ENCODE measurements around the gene NBL1.

NBL1 gene

DNA sequence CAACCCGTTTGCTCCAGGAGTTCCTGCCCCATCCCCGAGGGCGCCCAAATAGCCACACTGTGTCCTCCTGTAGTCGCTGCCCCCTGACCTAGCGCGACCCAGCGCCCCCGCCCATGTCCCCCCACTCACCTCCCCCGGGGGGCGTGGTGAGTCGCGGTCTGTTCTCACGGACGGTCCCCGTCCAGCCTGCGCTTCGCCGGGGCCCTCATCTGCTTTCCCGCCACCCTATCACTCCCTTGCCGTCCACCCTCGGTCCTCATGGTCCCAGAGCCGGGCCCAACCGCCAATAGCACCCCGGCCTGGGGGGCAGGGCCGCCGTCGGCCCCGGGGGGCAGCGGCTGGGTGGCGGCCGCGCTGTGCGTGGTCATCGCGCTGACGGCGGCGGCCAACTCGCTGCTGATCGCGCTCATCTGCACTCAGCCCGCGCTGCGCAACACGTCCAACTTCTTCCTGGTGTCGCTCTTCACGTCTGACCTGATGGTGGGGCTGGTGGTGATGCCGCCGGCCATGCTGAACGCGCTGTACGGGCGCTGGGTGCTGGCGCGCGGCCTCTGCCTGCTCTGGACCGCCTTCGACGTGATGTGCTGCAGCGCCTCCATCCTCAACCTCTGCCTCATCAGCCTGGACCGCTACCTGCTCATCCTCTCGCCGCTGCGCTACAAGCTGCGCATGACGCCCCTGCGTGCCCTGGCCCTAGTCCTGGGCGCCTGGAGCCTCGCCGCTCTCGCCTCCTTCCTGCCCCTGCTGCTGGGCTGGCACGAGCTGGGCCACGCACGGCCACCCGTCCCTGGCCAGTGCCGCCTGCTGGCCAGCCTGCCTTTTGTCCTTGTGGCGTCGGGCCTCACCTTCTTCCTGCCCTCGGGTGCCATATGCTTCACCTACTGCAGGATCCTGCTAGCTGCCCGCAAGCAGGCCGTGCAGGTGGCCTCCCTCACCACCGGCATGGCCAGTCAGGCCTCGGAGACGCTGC, 21.7 kb downstream of the NBL1 start:
- H3K27ac ChIP-seq = no peak overlapping the region; the same call in 1 of the 2 replicates
- TF ChIP-seq, protein P1, sequence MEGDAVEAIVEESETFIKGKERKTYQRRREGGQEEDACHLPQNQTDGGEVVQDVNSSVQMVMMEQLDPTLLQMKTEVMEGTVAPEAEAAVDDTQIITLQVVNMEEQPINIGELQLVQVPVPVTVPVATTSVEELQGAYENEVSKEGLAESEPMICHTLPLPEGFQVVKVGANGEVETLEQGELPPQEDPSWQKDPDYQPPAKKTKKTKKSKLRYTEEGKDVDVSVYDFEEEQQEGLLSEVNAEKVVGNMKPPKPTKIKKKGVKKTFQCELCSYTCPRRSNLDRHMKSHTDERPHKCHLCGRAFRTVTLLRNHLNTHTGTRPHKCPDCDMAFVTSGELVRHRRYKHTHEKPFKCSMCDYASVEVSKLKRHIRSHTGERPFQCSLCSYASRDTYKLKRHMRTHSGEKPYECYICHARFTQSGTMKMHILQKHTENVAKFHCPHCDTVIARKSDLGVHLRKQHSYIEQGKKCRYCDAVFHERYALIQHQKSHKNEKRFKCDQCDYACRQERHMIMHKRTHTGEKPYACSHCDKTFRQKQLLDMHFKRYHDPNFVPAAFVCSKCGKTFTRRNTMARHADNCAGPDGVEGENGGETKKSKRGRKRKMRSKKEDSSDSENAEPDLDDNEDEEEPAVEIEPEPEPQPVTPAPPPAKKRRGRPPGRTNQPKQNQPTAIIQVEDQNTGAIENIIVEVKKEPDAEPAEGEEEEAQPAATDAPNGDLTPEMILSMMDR (conservative IDR thresholded peaks at IDR 0.05) = no peak

DNA sequence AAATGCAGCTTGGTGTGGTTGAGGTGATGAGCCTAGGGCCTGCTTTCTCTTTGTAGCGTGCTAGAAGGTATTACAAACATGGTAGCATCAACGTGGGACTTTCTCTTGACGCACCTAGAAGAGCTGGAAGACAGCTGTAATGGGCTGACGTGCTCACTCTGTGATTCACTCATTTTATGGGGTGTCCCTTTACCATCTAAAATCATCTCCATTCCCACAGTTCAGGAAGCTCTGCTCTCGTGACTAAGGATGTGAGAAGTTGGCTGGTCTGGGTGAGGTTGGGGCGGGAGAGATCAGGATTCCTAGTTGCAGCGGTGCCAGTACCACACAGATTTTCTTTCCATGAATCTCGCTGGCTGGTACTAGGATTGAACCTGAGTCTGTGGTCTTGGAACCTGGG, 24.8 kb downstream of the NBL1 start:
- no peak overlapping the region for H3K27ac ChIP-seq
- TF ChIP-seq, protein P1 (conservative IDR thresholded peaks at IDR 0.05) = no peak

DNA sequence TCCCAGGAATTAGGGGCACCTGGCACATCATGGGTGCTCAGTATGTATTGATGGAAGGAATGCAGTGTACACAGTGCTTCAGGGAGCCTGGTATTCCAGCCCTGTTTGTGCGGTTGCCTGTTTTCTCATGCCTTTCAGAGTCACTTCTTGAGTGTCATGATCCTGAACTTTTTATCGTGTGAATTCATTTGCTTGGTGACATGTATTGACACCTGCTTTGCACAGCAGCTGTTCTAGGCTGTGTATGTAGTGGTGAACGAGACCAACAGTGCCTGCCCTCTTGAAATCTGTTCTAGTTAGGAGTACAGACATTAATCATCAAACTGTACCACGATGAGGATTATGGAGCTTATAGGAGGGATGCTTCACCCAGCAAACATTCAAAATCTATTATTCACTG, 26.7 kb downstream of the NBL1 start:
- TF ChIP-seq, protein P1 (conservative IDR thresholded peaks at IDR 0.05) = no peak
- H3K27ac ChIP-seq = no peak overlapping the region

DNA sequence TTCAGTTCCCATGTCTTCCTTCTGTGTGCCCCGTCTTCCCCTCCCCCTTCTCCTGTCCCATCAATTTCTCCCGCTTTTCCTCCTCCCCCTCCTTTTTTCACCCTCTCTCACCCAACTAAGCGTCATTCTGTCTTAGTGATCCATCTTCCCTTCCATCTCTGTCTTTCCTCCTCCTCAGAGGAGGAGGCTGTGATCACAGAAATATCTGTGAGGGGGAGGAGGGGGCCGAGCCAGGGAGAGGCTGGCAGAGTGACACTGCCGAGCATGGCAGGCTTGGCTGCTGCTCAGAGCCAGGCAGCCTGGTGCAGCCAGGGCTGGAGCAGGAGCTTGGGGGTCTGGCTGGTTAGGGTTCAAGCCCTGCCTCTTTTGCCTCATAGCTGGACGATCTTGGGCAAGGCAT, 28.1 kb downstream of the NBL1 start:
- TF ChIP-seq, protein P1 (conservative IDR thresholded peaks at IDR 0.05) = no peak

DNA sequence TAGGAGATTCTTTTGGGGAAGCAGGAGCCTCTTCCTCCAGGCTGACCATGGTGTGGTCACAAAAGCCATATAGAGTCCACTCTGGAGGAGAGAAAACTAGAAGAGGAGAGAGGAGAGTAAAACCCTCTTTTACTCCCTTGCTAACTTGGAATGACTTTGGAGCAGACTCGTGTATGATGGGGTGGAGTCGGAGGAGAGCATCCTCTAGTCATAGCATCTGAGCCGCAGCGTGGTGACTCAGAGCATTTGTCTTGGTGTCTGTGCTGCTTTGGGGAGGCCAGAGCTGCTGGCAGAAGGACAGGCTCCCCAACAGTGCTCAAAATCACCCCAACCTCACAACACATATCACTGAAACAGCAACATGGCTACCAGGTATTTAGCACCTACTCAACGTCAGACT, 31.7 kb downstream of the NBL1 start:
- no peak overlapping the region for H3K27ac ChIP-seq
- TF ChIP-seq, protein P1 (conservative IDR thresholded peaks at IDR 0.05) = no peak

More for the DNA sequence above, 28.1 kb downstream of the NBL1 start:
- H3K27ac ChIP-seq = no peak overlapping the region

DNA sequence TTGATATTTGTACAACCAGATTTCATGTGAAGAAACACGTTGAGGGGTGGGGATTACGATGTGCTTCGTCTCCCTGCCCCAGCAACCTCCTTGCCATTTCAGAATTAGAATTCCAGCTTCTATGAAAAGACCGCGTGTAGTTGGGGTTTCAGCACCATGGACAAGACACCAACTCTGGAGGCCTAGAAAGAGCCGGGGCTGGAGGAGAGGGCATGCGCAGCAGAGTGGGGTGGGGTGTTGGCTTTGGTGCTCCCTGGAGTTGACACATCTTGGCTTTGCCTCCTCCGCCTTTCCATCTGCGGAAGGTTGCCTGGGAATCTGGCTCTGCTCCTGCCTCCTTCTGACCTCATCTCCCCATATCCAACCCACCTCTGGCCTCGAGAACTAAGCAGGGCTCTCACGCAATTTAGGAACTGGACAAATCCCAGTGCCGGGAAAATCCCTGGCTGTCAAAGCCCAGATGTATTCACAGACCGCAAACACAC, 32.4 kb downstream of the NBL1 start:
- TF ChIP-seq, protein P1 (conservative IDR thresholded peaks at IDR 0.05) = no peak
- peak overlapping the region; percentile 63 for H3K27ac ChIP-seq

DNA sequence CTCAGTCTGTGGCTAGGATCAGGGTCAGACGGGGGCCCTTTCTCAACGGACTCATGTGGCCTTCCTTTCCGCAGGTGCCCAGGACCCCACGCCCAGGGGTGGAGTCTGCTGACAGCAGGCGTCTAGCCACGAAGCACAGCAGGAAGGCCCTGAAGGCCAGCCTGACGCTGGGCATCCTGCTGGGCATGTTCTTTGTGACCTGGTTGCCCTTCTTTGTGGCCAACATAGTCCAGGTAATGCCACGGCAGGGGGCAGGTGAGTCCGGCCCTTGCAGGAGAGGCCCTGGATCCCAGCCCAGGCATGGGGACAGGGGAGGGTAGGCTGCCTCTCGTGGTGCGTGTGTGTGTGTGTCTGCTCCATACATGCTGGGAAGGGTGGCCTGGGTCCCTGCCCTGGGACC, 34.4 kb downstream of the NBL1 start:
- TF ChIP-seq, protein P1 (conservative IDR thresholded peaks at IDR 0.05) = no peak
- H3K27ac ChIP-seq = peak overlapping the region; percentile 63
